ENCODE results near the gene TOPBP1.

GRCh38 chr3:133703915-133704314 lies 42.2 kb upstream of the TOPBP1 start:
- TF ChIP-seq GATA2 (IDR thresholded peaks at IDR 0.05; ENCODE audit: low read depth, low read length) (no peak), GATA3 (IDR thresholded peaks at IDR 0.05; ENCODE audit: low read depth, low read length) (no peak)

Measured in SH-SY5Y (cell line).